HG03135 (cell line): Measurements from ENCODE around the gene PCDHGA11.
"Not testable (repeated sequence)": the region's sequence is repeated elsewhere in the genome, so short reads cannot be mapped to it uniquely, and the experiment has no call there.

ENCODE experiments used
- ATAC-seq: cut with Tn5 transposase; IDR thresholded peaks from one replicate; pipeline ENCODE4 v1.9.1; 2021; ENCODE audit warnings: mild to moderate bottlenecking, moderate library complexity; ENCODE audit not compliant: unreplicated experiment

The PCDHGA11 gene

GRCh38 chr5:141420855-141421488 is at the start of gene PCDHGA11:
TSS of gene PCDHGA11 (plus strand) at chr5:141421051. CDS start at chr5:141421228, 177 bp downstream.
- no peak for ATAC-seq

- no peak for ATAC-seq
Observed at GRCh38 chr5:141371572-141372475, 49.0 kb upstream of the PCDHGA11 start.

- no peak for ATAC-seq
Observed at GRCh38 chr5:141373673-141374317, 47.1 kb upstream of the PCDHGA11 start, which contains the start of gene PCDHGA6. TSS of gene PCDHGA6 (plus strand) at chr5:141373891. CDS start at chr5:141374084, 193 bp downstream.

- no peak for ATAC-seq
Observed at GRCh38 chr5:141374627-141375026, 46.2 kb upstream of the PCDHGA11 start.

- ATAC-seq: not testable (repeated sequence)
Observed at GRCh38 chr5:141375444-141376155, 45.3 kb upstream of the PCDHGA11 start.

- ATAC-seq: no peak
Observed at GRCh38 chr5:141382469-141383294, 38.2 kb upstream of the PCDHGA11 start, which contains the start of gene PCDHGA7. TSS of gene PCDHGA7 (plus strand) at chr5:141382742. CDS start at chr5:141382900, 158 bp downstream.

- ATAC-seq: no peak
Observed at GRCh38 chr5:141383345-141383744, 37.5 kb upstream of the PCDHGA11 start.

- ATAC-seq: no peak
Observed at GRCh38 chr5:141384471-141385267, 36.2 kb upstream of the PCDHGA11 start.

GRCh38 chr5:141387557-141388311 is 33.1 kb upstream of the PCDHGA11 start, which contains the start of gene PCDHGB4:
TSS of gene PCDHGB4 (plus strand) at chr5:141387698. CDS start at chr5:141387885, 187 bp downstream.
- ATAC-seq: not testable (repeated sequence)

- ATAC-seq: no peak
Observed at GRCh38 chr5:141388661-141389060, 32.2 kb upstream of the PCDHGA11 start.

- ATAC-seq: no peak
Observed at GRCh38 chr5:141389153-141390042, 31.5 kb upstream of the PCDHGA11 start.

- no peak for ATAC-seq
Observed at GRCh38 chr5:141392429-141393198, 28.2 kb upstream of the PCDHGA11 start, which contains the start of gene PCDHGA8. TSS of gene PCDHGA8 (plus strand) at chr5:141392633. CDS start at chr5:141392814, 181 bp downstream.

- ATAC-seq: no peak
Observed at GRCh38 chr5:141393267-141393666, 27.6 kb upstream of the PCDHGA11 start.

- ATAC-seq: not testable (repeated sequence)
Observed at GRCh38 chr5:141394401-141395187, 26.3 kb upstream of the PCDHGA11 start.

GRCh38 chr5:141397756-141398551 is 22.9 kb upstream of the PCDHGA11 start, which contains the start of gene PCDHGB5:
TSS of gene PCDHGB5 (plus strand) at chr5:141397947. CDS start at chr5:141398128, 181 bp downstream.
- ATAC-seq: peak; percentile 75
